ENCODE results near the gene CARD14. TPM values are rescaled to one million over a fixed set of nuclear protein-coding genes. Genes with fewer than 3 reads are reported as not detected.

Gene CARD14
- total RNA-seq, 1 donor from 2014 or later: not detected

GRCh38 chr17:80184423-80184714, 14.5 kb downstream of the CARD14 start:
- Mint-ChIP-seq H3K27ac (no peak overlapping the region), H3K27me3 (peaks cover 21% of the 10 kb centered on the region), H3K9me3 (ENCODE audit: low read depth) (no peaks in the 10 kb centered on the region), H3K4me3 (ENCODE audit: low read depth) (no peak overlapping the region), H3K36me3 (ENCODE audit: insufficient read depth) (no peaks in the 10 kb centered on the region), H3K4me1 (ENCODE audit: low read depth) (no peaks in the 10 kb centered on the region)
- TF ChIP-seq, protein P1, sequence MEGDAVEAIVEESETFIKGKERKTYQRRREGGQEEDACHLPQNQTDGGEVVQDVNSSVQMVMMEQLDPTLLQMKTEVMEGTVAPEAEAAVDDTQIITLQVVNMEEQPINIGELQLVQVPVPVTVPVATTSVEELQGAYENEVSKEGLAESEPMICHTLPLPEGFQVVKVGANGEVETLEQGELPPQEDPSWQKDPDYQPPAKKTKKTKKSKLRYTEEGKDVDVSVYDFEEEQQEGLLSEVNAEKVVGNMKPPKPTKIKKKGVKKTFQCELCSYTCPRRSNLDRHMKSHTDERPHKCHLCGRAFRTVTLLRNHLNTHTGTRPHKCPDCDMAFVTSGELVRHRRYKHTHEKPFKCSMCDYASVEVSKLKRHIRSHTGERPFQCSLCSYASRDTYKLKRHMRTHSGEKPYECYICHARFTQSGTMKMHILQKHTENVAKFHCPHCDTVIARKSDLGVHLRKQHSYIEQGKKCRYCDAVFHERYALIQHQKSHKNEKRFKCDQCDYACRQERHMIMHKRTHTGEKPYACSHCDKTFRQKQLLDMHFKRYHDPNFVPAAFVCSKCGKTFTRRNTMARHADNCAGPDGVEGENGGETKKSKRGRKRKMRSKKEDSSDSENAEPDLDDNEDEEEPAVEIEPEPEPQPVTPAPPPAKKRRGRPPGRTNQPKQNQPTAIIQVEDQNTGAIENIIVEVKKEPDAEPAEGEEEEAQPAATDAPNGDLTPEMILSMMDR (IDR thresholded peaks at IDR 0.05; ENCODE audit: unreplicated experiment): no peak
- DNase-seq (ENCODE audit: low spot score, unreplicated experiment): no peak

DNA sequence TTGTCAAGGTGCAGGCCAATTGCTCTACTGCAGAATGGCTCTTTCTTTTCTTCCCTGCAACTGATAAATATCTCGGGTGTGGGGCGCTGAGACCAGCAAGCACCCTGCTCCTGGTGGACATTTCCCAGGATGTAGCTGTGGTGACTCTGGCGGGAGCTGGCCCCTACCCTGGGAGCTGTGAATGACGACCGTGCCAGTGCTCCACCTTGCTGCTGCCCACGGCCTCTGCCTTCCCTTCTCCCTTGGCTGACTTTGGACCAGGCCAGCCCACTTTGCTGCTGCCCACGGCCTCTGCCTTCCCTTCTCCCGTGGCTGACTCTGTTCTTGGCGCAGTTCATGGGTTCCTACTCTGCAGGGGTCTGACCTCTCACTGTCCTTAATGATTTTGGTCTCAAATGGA, 16.1 kb downstream of the CARD14 start:
- TF ChIP-seq, protein P1 (IDR thresholded peaks at IDR 0.05; ENCODE audit: unreplicated experiment): no peak
- Mint-ChIP-seq H3K36me3 (ENCODE audit: insufficient read depth) (no peaks in the 10 kb centered on the region), H3K4me3 (ENCODE audit: low read depth) (no peak overlapping the region), H3K27ac (no peak overlapping the region), H3K4me1 (ENCODE audit: low read depth) (no peaks in the 10 kb centered on the region), H3K27me3 (peaks cover 22% of the 10 kb centered on the region), H3K9me3 (ENCODE audit: low read depth) (no peaks in the 10 kb centered on the region)
- no peak for DNase-seq (ENCODE audit: low spot score, unreplicated experiment)

DNA sequence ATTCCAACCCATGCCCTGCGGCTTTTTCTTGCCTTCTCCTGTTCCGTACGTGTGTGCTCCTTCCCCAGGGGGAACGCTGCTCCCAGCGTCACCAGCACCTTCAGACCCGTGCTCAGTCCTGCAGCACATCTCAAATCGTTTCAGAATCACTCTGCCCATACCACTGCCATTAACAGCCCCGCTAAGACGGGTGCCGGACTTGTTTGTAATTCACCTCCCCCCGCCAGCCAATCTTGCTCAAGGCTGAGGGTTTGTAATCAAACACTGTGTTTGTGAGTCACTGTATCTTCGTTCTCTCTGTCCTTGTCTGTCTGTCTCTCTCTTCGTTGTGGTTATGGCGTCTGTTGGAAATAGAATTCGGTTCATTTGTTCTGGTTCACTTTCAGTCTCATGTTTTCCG, 17.3 kb downstream of the CARD14 start:
- Mint-ChIP-seq H3K27me3 (peaks cover 22% of the 10 kb centered on the region), H3K4me1 (ENCODE audit: low read depth) (no peaks in the 10 kb centered on the region), H3K9me3 (ENCODE audit: low read depth) (no peaks in the 10 kb centered on the region), H3K4me3 (ENCODE audit: low read depth) (no peak overlapping the region), H3K36me3 (ENCODE audit: insufficient read depth) (no peaks in the 10 kb centered on the region), H3K27ac (no peak overlapping the region)
- no peak for DNase-seq (ENCODE audit: low spot score, unreplicated experiment)
- TF ChIP-seq, protein P1 (IDR thresholded peaks at IDR 0.05; ENCODE audit: unreplicated experiment): no peak

GRCh38 chr17:80187515-80187941, 17.7 kb downstream of the CARD14 start:
- H3K36me3 Mint-ChIP-seq (ENCODE audit: insufficient read depth): no peaks in the 10 kb centered on the region
- peaks cover 23% of the 10 kb centered on the region for H3K27me3 Mint-ChIP-seq
- H3K4me1 Mint-ChIP-seq (ENCODE audit: low read depth): no peaks in the 10 kb centered on the region
- no peaks in the 10 kb centered on the region for H3K9me3 Mint-ChIP-seq (ENCODE audit: low read depth)
- TF ChIP-seq, protein P1 (IDR thresholded peaks at IDR 0.05; ENCODE audit: unreplicated experiment): no peak
- DNase-seq (ENCODE audit: low spot score, unreplicated experiment): no peak
- no peak overlapping the region for H3K4me3 Mint-ChIP-seq (ENCODE audit: low read depth)
- H3K27ac Mint-ChIP-seq: no peak overlapping the region

DNA sequence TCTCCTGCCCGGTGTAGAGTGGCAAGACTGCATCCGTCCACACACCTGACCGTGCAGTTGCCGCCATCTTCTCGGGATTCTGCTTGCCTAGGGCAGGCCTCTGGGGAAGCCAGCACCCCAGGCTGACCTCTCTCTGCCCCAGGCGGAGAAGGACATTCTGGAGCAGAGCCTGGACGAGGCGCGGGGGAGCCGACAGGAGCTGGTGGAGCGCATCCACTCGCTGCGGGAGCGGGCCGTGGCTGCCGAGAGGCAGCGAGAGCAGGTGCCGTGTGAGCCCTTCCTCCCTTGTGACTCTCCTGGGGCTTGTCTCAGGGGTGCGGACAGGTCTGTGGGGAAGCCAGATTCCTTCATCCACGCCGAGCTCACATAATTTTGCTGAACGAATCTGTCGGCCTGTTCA, 19.8 kb downstream of the CARD14 start:
- H3K36me3 Mint-ChIP-seq (ENCODE audit: insufficient read depth): no peaks in the 10 kb centered on the region
- no peak overlapping the region for H3K4me3 Mint-ChIP-seq (ENCODE audit: low read depth)
- peaks cover 29% of the 10 kb centered on the region for H3K27me3 Mint-ChIP-seq
- TF ChIP-seq, protein P1 (IDR thresholded peaks at IDR 0.05; ENCODE audit: unreplicated experiment): no peak
- H3K9me3 Mint-ChIP-seq (ENCODE audit: low read depth): no peaks in the 10 kb centered on the region
- no peak overlapping the region for H3K27ac Mint-ChIP-seq
- peaks cover 1% of the 10 kb centered on the region for H3K4me1 Mint-ChIP-seq (ENCODE audit: low read depth)
- no peak for DNase-seq (ENCODE audit: low spot score, unreplicated experiment)
